Activated CD8-positive, alpha-beta memory T cell treated with anti-CD3 and anti-CD28 coated beads for 48 hours (primary cell): ENCODE data around the gene BCAM.

Experiments
- DNase-seq, 3 experiments: peaks; one replicate each; pipeline ENCODE4 v3.0.0-alpha.2; 2020; ENCODE audit warnings: low read depth in 2 of 3, low spot score in 2 of 3

The BCAM gene

DNA sequence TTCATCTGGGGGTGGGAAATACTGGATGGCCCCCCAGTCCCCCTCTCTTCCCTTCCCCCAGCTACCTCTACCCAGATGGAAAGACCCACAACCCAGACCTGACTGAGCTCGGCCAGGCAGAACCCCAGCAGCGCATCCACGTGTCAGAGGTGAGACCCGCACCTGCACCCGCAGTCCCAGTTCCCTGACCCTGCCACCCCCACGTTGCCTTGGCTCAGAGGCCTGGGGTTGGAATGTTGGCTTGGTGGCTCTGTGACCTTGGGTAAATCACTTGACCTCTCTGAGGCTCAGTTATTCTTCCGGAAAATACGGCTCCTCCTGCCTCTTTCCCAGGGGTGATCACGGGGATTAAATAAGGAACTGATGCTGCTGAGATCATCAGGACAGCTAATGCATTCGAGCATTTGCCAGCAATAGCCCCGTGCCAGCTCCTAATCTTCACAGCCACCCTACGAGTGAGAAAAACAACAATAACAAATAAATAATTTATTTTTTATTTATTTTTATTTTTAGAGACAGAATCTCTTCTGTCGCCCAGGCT lies 18.9 kb upstream of the BCAM start:
- no peak for DNase-seq

DNA sequence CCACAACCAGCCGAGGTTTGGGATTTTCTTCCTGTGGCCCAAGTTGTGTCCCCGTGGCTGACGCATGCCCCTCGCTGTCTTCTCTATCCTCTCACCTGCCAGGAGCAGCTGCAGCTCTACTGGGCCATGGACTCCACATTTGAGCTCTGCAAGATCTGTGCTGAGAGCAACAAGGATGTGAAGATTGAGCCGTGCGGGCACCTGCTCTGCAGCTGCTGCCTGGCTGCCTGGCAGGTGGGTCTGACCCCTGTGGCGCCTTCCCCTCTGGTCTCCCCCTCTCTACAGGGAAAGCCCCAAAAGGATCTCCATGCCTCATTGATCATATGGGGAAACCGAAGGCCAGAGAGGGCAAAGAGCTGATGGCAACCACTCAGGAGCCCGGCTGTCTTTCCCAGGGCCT lies 16.6 kb upstream of the BCAM start:
- DNase-seq: no peak

GRCh38 chr19:44794610-44795009 lies 14.3 kb upstream of the BCAM start:
- no peak for DNase-seq

DNA sequence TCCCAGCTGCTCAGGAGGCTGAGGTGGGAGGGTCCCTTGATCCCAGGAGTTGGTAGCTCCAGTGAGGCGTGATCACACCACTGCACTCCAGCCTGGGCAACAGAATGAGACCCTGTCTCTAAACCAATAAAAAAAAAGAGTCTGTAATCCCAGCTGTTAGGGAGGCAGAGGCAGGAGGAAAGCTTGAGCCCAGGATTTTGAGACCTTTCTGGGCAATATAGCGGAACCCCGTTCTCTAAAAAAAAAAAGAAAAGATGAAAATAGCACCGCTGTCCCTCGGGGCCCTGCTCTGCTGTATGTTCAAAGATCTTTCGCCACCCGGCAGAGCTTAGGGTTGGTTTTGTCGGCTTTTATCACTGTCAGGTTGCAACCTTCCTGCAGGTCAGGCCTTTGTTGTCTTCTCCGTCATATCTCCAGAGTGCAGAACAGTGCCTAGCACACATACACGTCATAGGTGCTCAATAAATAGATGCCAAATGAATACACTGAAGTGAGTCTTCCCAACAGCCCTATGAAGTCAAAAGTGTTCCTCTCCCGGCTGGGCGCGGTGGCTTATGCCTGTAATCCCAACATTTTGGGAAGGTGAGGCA lies 13.4 kb upstream of the BCAM start:
- DNase-seq: no peak

GRCh38 chr19:44796701-44797115 lies 12.2 kb upstream of the BCAM start:
- DNase-seq: no peak

GRCh38 chr19:44799627-44800346 lies 9.1 kb upstream of the BCAM start:
- DNase-seq: no peak

DNA sequence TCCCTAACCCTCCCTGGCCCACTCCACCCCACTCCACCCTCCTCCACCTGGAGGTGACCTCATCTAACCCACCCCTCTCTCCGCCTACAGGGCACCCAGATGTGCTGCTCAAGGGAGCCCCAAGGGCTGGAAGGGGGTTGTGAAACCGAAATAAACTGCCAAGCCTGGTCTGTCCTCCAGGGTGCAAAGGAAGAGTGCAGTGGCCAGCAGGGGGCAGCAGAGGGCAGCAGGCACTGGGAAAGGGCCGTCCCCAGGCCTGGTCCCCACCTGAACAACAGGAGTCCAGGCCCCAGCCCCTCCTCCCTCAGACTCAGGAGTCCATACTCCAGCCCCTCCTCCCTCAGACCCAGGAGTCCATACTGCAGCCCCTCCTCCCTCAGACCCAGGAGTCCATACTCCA lies 8.4 kb upstream of the BCAM start:
- peak; percentile 44 to 93 (median 90) for DNase-seq

DNA sequence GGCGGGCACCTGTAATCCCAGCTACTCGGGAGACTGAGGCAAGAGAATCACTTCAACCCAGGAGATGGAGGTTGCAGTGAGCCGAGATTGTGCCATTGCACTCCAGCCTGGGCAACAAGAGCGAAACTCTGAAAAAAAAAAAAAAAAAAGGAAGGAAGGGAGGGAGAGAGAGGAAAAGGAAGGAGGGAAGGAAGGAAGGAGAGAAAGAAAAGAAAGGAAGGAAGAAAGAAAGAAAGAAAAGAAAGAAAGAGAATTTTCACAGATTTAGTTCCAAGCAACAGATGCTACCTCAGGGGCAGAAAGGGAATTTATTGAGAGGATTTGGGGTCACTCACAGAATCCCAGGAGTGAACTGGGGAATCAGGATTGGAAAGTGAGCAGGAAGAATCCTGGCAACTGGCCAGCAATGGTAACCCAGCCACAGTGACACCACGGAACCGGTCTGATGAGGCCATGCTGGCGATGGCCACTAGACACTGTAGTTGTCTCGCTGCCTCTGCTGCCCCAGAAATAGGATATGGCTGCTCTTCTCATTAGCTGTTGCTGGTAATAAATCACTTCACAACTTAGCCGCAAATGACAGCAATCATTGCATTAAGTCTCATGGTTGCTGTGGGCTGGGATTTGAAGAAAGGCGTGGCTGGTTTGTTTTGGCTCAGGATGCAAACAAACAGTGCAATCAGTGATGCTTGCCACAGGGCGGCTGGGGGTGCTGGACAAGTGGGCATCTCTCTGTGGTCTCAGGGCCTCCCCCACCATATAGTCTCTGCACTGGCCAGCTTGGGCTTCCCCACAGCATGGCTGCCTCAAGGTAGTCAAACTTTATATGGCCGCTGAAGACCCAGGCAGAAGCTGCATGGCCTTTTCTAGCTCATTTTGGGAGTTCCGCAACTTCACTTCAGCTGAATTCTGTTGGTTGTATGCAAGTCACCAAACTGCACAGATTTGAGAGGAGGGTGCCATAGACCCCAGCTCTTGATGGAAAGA lies 5.2 kb upstream of the BCAM start:
- no peak for DNase-seq

- DNase-seq: no peak
Measured at GRCh38 chr19:44806291-44806690, 2.6 kb upstream of the BCAM start.

GRCh38 chr19:44807162-44807561 lies 1.7 kb upstream of the BCAM start:
- no peak for DNase-seq

GRCh38 chr19:44807652-44808462 lies 1.0 kb upstream of the BCAM start:
- DNase-seq: no peak

DNA sequence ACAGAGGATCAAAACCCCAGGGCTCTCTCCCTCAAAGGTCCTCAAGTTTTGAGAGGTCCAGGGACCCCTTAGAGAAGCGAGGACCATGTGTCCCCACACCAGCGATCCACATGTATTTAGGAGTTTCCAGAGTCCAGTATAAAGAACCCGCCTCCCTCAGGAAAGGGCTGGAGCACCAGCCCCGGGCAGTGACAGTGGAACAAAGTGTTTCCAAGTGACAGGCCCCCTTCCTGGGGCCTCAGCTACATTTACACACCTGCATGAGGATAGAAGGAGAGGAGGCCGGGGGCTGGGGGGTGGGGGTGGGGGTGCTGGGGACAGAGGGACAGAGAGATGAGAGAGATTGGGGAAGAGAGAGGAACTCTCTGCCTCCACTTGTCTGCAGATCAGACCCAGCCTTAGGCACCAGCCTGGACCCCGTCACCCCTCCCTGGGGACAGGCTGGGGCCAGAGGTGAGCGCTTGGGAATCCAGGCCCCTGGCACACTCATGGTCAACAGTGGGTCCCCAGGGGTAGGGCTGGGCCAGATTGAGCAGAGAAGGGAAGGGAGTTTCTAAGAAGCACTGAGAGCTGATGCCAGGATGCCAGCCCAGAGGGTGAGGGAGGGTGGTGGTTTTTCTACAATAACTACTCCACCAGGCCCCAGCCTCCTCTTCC lies 802 bp downstream of the BCAM start:
- DNase-seq: no peak

DNA sequence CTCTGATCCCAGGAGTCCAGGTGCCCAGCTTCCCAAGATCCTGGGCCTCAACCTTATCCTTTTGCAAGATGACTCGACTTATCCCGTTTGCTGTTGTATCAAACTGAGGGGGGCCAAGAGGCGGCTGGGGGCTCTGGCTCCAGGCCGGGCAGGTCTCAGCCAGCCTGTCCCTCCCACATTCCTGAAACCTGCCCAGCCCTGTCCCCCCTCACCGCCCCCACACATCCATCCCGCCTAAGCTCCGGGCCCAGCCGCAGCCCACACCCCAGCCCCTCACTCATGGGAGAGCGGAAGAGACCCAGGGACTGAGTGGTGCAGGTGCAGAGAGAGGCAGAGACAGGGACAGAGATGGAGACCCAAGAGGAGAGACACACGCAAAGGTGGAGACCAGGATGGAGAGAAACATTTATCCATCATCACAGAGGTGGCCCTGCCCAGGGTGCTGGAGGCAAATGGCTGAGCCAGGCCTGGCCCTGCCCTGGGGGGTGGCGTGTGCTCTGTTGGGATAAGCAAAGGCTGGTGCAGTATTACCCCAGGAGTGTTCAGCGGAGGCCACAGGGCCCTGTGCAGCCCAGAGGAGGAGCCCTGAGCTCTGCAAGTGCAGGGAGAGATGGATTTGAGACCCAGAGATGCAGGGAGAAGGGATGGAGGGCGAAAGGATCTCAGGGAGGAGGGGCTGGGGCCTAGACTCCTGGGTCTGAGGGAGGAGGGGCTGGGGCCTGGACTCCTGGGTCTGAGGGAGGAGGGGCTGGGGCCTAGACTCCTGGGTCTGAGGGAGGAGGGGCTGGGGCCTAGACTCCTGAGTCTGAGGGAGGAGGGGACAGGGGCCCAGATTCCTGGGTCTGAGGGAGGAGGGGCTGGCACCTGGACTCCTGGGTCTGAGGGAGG lies 1.6 kb downstream of the BCAM start:
- DNase-seq: no peak

GRCh38 chr19:44811122-44811419 lies 2.2 kb downstream of the BCAM start:
- DNase-seq: no peak

DNA sequence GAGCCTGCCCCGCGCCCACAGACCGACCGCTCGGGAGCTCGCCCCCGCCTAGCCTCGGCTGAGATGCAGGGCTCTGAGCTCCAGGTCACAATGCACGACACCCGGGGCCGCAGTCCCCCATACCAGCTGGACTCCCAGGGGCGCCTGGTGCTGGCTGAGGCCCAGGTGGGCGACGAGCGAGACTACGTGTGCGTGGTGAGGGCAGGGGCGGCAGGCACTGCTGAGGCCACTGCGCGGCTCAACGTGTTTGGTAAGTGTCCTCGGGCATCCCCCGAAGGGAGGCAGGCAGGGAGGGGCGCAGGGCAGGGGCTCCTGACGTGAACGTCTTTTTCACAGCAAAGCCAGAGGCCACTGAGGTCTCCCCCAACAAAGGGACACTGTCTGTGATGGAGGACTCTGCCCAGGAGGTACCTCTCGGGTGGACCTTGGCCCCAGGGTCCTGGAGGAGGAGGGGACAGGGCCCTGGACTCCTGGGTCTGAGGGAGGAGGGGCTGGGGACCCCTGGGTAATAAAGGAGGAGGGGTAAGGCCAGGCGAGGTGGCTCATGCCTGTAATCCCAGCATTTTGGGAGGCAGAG lies 3.3 kb downstream of the BCAM start:
- no peak for DNase-seq

DNA sequence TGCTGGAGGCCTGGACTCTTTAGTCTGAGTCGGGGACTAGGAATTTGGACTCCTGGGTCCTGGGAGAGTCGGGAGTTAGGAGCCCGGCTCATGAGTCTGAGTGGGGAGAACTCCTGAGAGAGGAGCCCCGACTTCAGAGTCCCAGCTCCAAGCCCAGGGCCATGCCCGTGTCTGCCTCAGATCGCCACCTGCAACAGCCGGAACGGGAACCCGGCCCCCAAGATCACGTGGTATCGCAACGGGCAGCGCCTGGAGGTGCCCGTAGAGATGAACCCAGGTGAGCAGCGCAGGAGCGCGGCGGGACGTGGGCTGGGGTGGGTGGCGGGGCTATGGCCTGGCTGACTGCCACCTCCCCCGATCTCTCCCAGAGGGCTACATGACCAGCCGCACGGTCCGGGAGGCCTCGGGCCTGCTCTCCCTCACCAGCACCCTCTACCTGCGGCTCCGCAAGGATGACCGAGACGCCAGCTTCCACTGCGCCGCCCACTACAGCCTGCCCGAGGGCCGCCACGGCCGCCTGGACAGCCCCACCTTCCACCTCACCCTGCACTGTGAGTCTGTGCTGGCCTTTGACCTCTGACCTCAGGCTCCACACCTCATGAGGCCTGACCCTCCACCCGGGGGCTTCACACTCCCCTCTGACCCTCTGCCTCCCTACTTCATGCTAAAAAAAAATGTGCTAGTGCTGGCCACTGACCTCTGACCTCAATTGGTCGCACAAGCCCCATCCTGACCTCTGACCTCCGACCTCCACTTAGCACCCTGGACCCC lies 4.4 kb downstream of the BCAM start:
- no peak for DNase-seq

- DNase-seq: no peak
Measured at GRCh38 chr19:44813841-44814470, 5.1 kb downstream of the BCAM start.

DNA sequence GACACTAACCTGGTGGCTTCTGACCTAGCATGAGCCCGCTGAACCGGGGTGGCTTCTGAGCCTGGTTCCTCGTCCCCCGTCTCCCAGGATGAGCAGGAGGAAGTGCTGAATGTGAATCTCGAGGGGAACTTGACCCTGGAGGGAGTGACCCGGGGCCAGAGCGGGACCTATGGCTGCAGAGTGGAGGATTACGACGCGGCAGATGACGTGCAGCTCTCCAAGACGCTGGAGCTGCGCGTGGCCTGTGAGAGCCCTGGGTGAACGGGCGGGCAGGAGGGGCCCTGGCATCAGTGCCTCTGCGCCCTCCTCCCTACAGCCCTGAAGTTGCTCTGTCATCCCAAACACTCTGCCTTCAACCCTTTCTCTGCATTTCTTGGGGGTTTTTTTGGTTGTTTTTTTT lies 5.6 kb downstream of the BCAM start:
- no peak for DNase-seq
